H9 (cell line): ENCODE data around the gene PRPF8. TPM values are rescaled to one million over a fixed set of nuclear protein-coding genes. Genes with fewer than 3 reads are reported as not detected.

ENCODE experiments used
- DNase-seq: peaks from one replicate; pipeline ENCODE4 v3.0.0-alpha.2; 2017
- H2AFZ ChIP-seq: one replicate; pipeline ENCODE4 v1.6.1; 2013; ENCODE audit warnings: mild to moderate bottlenecking, low read length, control low read depth, moderate library complexity
- H2AK5ac ChIP-seq: 2 replicates; pipeline ENCODE4 v1.6.1; 2013; ENCODE audit warnings: low read length, control low read depth, mixed read lengths; ENCODE audit not compliant: insufficient read length
- H2BK120ac ChIP-seq: one replicate; pipeline ENCODE4 v1.6.1; 2013; ENCODE audit warnings: low read depth, mild to moderate bottlenecking, low read length, control low read depth, inconsistent platforms; ENCODE audit not compliant: poor library complexity, severe bottlenecking
- H2BK12ac ChIP-seq: 2 replicates; pipeline ENCODE4 v1.6.1; 2013; ENCODE audit warnings: low read length, control low read depth, mixed read lengths, low read depth; ENCODE audit not compliant: insufficient read length
- H2BK15ac ChIP-seq: 2 replicates; pipeline ENCODE4 v1.6.1; 2013; ENCODE audit warnings: low read depth, low read length, control low read depth
- H2BK20ac ChIP-seq: one replicate; pipeline ENCODE4 v1.6.1; 2013; ENCODE audit warnings: low read depth, mild to moderate bottlenecking, low read length, control low read depth, inconsistent platforms; ENCODE audit not compliant: poor library complexity, severe bottlenecking
- H2BK5ac ChIP-seq: 2 replicates; pipeline ENCODE4 v1.6.1; 2013; ENCODE audit warnings: low read length, control low read depth, mixed read lengths; ENCODE audit not compliant: insufficient read length
- H3K14ac ChIP-seq: 2 replicates; pipeline ENCODE4 v1.6.1; 2013; ENCODE audit warnings: low read length, control low read depth; ENCODE audit not compliant: insufficient read depth
- H3K18ac ChIP-seq: 2 replicates; pipeline ENCODE4 v1.6.1; 2013; ENCODE audit warnings: low read depth, mild to moderate bottlenecking, mixed read lengths, low read length, control low read depth; ENCODE audit not compliant: insufficient read length
- H3K23ac ChIP-seq: 2 replicates; pipeline ENCODE4 v1.6.1; 2013; ENCODE audit warnings: low read length, control low read depth, mixed read lengths, low read depth; ENCODE audit not compliant: insufficient read length
- H3K23me2 ChIP-seq: 2 replicates; pipeline ENCODE4 v1.6.1; 2013; ENCODE audit warnings: low read depth, mild to moderate bottlenecking, mixed read lengths, low read length, control low read depth; ENCODE audit not compliant: insufficient read length, poor library complexity, severe bottlenecking
- H3K27ac ChIP-seq: 2 replicates; pipeline ENCODE4 v1.5.1; 2013; ENCODE audit warnings: low read length, control low read depth, mixed read lengths, low read depth; ENCODE audit not compliant: insufficient read length
- H3K27me3 ChIP-seq: 2 replicates; pipeline ENCODE4 v1.6.1; 2013; ENCODE audit warnings: low read length, control low read depth, inconsistent platforms; ENCODE audit not compliant: insufficient read depth
- H3K4ac ChIP-seq: 2 replicates; pipeline ENCODE4 v1.6.1; 2013; ENCODE audit warnings: low read depth, mild to moderate bottlenecking, control low read depth, inconsistent platforms, low read length, moderate library complexity
- H3K4me1 ChIP-seq: 2 replicates; pipeline ENCODE4 v1.6.1; 2013; ENCODE audit warnings: low read length, control low read depth, inconsistent platforms; ENCODE audit not compliant: insufficient read depth
- H3K4me2 ChIP-seq: 2 replicates; pipeline ENCODE4 v1.6.1; 2013; ENCODE audit warnings: low read length, control low read depth, mixed read lengths; ENCODE audit not compliant: insufficient read length, insufficient read depth
- H3K56ac ChIP-seq: 2 replicates; pipeline ENCODE4 v1.6.1; 2013; ENCODE audit warnings: low read depth, mild to moderate bottlenecking, mixed read lengths, low read length, control low read depth; ENCODE audit not compliant: insufficient read length
- H3K79me1 ChIP-seq: 2 replicates; pipeline ENCODE4 v1.6.1; 2013; ENCODE audit warnings: low read depth, mild to moderate bottlenecking, moderate library complexity, low read length, control low read depth, inconsistent platforms; ENCODE audit not compliant: insufficient read depth, poor library complexity, severe bottlenecking
- H3K79me2 ChIP-seq: 2 replicates; pipeline ENCODE4 v1.6.1; 2013; ENCODE audit warnings: low read length, control low read depth, inconsistent platforms; ENCODE audit not compliant: insufficient read depth
- H3K9ac ChIP-seq: 2 replicates; pipeline ENCODE4 v1.6.1; 2013; ENCODE audit warnings: low read length, control low read depth, mixed read lengths; ENCODE audit not compliant: insufficient read length; ENCODE audit errors: extremely low read depth
- H3K9me3 ChIP-seq: one replicate; pipeline ENCODE4 v1.6.1; 2013; ENCODE audit warnings: low read depth, low read length, inconsistent platforms; ENCODE audit not compliant: control insufficient read depth
- H3T11ph ChIP-seq: one replicate; pipeline ENCODE4 v1.6.1; 2013; ENCODE audit warnings: mild to moderate bottlenecking, low read length, control low read depth, inconsistent platforms
- H4K20me1 ChIP-seq: one replicate; pipeline ENCODE4 v1.6.1; 2013; ENCODE audit not compliant: control insufficient read depth, insufficient read length, insufficient read depth
- H4K5ac ChIP-seq: 2 replicates; pipeline ENCODE4 v1.6.1; 2013; ENCODE audit warnings: low read depth, mild to moderate bottlenecking, mixed read lengths, low read length, control low read depth; ENCODE audit not compliant: insufficient read length
- H4K8ac ChIP-seq: replicated peaks from 2 replicates; pipeline ENCODE4 v1.6.1; 2013; ENCODE audit warnings: low read length, control low read depth, mixed read lengths, low read depth; ENCODE audit not compliant: insufficient read length
- H4K91ac ChIP-seq: 2 replicates; pipeline ENCODE4 v1.6.1; 2013; ENCODE audit warnings: low read depth, mild to moderate bottlenecking, moderate library complexity, mixed read lengths, low read length, control low read depth; ENCODE audit not compliant: insufficient read length
- H3K27ac Mint-ChIP-seq, 3 experiments: 2 replicates in 2 of 3; 3 replicates in 1 of 3; pipeline ENCODE4 v1.8.0; 2020 to 2021; ENCODE audit warnings: mixed read lengths in 3 of 3, mild to moderate bottlenecking in 1 of 3, moderate library complexity in 1 of 3
- H3K27me3 Mint-ChIP-seq: 2 replicates; pipeline ENCODE4 v1.8.0; 2021; ENCODE audit warnings: low read depth, mild to moderate bottlenecking, moderate library complexity, mixed read lengths
- H3K36me3 Mint-ChIP-seq, 3 experiments: 2 replicates in 2 of 3; 3 replicates in 1 of 3; pipeline ENCODE4 v1.8.0; 2020 to 2021; ENCODE audit warnings: low read depth in 3 of 3, mixed read lengths in 3 of 3; ENCODE audit not compliant: insufficient read depth in 1 of 3
- H3K4me1 Mint-ChIP-seq, 2 experiments: 2 replicates each; pipeline ENCODE4 v1.8.0; 2020; ENCODE audit warnings: mixed read lengths in 2 of 2
- H3K4me3 Mint-ChIP-seq, 2 experiments: 2 replicates in 1 of 2; 3 replicates in 1 of 2; pipeline ENCODE4 v1.8.0; 2020 to 2021; ENCODE audit warnings: mild to moderate bottlenecking in 2 of 2, mixed read lengths in 2 of 2, moderate library complexity in 1 of 2
- H3K9me3 Mint-ChIP-seq, 2 experiments: 2 replicates in 1 of 2; 3 replicates in 1 of 2; pipeline ENCODE4 v1.8.0; 2020; ENCODE audit warnings: mild to moderate bottlenecking in 2 of 2, mixed read lengths in 2 of 2, moderate library complexity in 1 of 2
- WGBS: extraction: QIAGEN DNeasy Blood & Tissue Kit; methylation state at CpG from one replicate; pipeline ENCODE4 v1.1.7; 2013; ENCODE audit warnings: missing lambda C conversion rate, low lambda C conversion rate, mixed read lengths; ENCODE audit not compliant: insufficient read length; ENCODE audit errors: extremely low coverage; 5-methylcytosine and 5-hydroxymethylcytosine counted together
- total RNA-seq: library from RNA; stranded (reverse); gene quantifications from 2 replicates; pipeline ENCODE4 v1.2.1, GENCODE V29; 2021
- TF ChIP-seq, protein P1 (sequence below): fragments of 200-600 bp; sonication (generic); conservative IDR thresholded peaks from 3 replicates; pipeline ENCODE4 v1.8.0; 2021; ENCODE audit warnings: antibody characterized with exemption, mild to moderate bottlenecking

PRPF8 gene
- total RNA-seq, 1 experiment from 2014 or later = 408 TPM

DNA sequence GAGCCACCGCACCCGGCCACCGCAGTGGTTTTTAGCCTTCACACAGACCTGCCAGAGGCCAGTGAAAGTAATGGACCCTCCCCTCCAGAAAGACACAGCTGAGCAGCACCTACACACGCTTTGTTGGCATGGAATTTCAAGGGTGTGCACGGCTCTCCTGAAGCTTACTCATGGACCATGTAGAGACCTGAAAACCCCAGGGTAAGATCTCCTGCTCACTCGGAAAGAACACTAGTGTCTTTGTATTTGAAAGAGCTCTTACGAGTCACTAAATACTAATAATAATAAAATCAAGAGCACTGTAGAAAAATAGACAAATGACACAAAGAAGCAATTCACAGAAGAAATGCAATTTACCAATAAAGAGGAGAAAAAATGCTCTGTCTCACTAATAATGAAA, 76.0 kb downstream of the PRPF8 start:
- H3K14ac ChIP-seq = no peak overlapping the region
- Mint-ChIP-seq H3K9me3 (no peaks in the 10 kb centered on the region), H3K27me3 (no peaks in the 10 kb centered on the region), H3K4me3 (no peak overlapping the region), H3K4me1 (peaks cover 5 to 12% of the 10 kb centered on the region in 2 experiments), H3K27ac (no peak overlapping the region; a peak in 1 of 7 replicates), H3K36me3 (peaks cover 2 to 4% (median 2%) of the 10 kb centered on the region in 3 experiments; a peak in 3 of 7 replicates)
- no peak overlapping the region for H3T11ph ChIP-seq
- H3K27ac ChIP-seq = no peak overlapping the region
- no CpG with 5 or more reads among the region's 7 CpGs for WGBS
- H4K5ac ChIP-seq = no peak overlapping the region
- TF ChIP-seq, protein P1, sequence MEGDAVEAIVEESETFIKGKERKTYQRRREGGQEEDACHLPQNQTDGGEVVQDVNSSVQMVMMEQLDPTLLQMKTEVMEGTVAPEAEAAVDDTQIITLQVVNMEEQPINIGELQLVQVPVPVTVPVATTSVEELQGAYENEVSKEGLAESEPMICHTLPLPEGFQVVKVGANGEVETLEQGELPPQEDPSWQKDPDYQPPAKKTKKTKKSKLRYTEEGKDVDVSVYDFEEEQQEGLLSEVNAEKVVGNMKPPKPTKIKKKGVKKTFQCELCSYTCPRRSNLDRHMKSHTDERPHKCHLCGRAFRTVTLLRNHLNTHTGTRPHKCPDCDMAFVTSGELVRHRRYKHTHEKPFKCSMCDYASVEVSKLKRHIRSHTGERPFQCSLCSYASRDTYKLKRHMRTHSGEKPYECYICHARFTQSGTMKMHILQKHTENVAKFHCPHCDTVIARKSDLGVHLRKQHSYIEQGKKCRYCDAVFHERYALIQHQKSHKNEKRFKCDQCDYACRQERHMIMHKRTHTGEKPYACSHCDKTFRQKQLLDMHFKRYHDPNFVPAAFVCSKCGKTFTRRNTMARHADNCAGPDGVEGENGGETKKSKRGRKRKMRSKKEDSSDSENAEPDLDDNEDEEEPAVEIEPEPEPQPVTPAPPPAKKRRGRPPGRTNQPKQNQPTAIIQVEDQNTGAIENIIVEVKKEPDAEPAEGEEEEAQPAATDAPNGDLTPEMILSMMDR = no peak
- no peak overlapping the region for H2BK5ac ChIP-seq
- no peak overlapping the region for H2BK20ac ChIP-seq
- H2AK5ac ChIP-seq = no peak overlapping the region
- H3K9me3 ChIP-seq = no peaks in the 10 kb centered on the region
- no peaks in the 10 kb centered on the region for H3K79me2 ChIP-seq
- H2BK120ac ChIP-seq = no peak overlapping the region
- H2AFZ ChIP-seq = no peak overlapping the region
- no peak overlapping the region for H2BK15ac ChIP-seq
- no peak overlapping the region for H3K4me2 ChIP-seq
- no peaks in the 10 kb centered on the region for H3K27me3 ChIP-seq
- H3K18ac ChIP-seq = no peak overlapping the region
- H4K8ac ChIP-seq = no peak overlapping the region
- H3K9ac ChIP-seq = no peak overlapping the region
- H4K91ac ChIP-seq = no peak overlapping the region
- peaks cover 5% of the 10 kb centered on the region; the same call in 1 of the 2 replicates for H3K4me1 ChIP-seq
- no peak overlapping the region for H2BK12ac ChIP-seq
- H3K56ac ChIP-seq = no peak overlapping the region
- H3K23me2 ChIP-seq = no peaks in the 10 kb centered on the region
- H3K23ac ChIP-seq = no peak overlapping the region
- H3K79me1 ChIP-seq = no peaks in the 10 kb centered on the region
- no peaks in the 10 kb centered on the region for H4K20me1 ChIP-seq
- H3K4ac ChIP-seq = no peak overlapping the region
- DNase-seq = no peak
